Fibroblast of the aortic adventitia (primary cell): ENCODE measurements around the gene C14orf119. TPM values are rescaled to one million over a fixed set of nuclear protein-coding genes. Genes with fewer than 3 reads are reported as not detected.

Experiments used
- DNase-seq: peaks from one replicate; pipeline ENCODE4 v3.0.0-alpha.2; 2010; ENCODE audit warnings: low read depth
- H3K4me3 ChIP-seq: 2 replicates; pipeline ENCODE4 v1.5.1; 2011; ENCODE audit warnings: low read depth, mild to moderate bottlenecking, control low read depth, low read length, moderate library complexity
- total RNA-seq: library from RNA; depleted of rRNA; stranded (reverse); fragments of >200 nt; gene quantifications from 2 replicates; pipeline ENCODE4 v1.2.3, GENCODE V29; 2012; ENCODE audit warnings: low replicate concordance
- TF ChIP-seq, protein P1 (sequence below): IDR thresholded peaks from 2 replicates; pipeline ENCODE4 v1.5.1; 2011; ENCODE audit warnings: mild to moderate bottlenecking, low read length, control low read depth, inconsistent platforms; ENCODE audit not compliant: insufficient read depth

Gene C14orf119, protein sequence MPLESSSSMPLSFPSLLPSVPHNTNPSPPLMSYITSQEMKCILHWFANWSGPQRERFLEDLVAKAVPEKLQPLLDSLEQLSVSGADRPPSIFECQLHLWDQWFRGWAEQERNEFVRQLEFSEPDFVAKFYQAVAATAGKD
- 13.0 and 60.2 TPM in 2 replicates for total RNA-seq

DNA sequence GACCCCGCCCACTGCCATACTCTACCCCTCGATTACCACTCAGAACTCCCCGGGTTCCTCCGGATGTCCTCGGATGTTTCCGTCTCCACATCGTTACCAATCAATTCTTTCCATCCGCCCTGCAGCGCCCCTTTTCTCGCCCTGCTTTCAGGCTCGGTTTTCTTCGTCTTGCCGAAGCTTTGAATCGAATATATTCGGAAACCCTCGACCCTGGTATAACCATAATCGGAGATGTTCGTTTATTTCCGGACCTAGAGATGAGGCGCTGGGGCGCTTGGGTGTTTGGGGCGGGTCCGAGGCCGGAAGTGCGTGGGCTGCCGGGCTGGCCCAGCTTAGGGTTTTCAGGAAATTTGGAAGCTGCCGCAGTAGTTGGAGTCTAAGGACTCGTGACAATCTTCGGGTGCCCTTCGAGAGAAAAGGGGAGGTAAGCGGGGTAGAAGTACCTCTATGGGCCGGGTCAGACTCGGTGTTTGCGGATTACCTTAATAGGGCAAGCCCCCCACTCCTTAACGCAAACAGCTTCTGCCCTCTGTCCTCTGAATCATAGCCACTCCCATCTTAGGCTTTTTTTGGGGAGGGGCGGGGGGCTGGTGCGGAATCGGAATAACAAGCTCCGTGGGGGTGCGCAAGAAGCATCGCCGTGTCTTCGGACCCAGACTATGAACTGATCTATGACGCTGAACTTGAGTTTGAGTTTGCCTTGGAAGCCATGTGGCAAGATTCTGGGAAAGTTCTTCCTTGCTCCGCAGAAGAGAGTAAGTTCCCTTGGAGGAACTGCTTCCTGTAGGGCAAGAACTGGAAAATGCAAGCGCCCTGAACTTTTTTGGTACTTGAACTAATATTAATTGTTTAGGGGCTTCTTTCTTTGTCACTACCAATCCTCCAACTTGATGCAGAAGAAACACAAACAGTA, at the start of gene C14orf119:
C14orf119 (plus strand) TSS at position 310 of the 913 bp plus-strand sequence. CDS start 2,154 bp downstream, outside the sequence.
- TF ChIP-seq, protein P1, sequence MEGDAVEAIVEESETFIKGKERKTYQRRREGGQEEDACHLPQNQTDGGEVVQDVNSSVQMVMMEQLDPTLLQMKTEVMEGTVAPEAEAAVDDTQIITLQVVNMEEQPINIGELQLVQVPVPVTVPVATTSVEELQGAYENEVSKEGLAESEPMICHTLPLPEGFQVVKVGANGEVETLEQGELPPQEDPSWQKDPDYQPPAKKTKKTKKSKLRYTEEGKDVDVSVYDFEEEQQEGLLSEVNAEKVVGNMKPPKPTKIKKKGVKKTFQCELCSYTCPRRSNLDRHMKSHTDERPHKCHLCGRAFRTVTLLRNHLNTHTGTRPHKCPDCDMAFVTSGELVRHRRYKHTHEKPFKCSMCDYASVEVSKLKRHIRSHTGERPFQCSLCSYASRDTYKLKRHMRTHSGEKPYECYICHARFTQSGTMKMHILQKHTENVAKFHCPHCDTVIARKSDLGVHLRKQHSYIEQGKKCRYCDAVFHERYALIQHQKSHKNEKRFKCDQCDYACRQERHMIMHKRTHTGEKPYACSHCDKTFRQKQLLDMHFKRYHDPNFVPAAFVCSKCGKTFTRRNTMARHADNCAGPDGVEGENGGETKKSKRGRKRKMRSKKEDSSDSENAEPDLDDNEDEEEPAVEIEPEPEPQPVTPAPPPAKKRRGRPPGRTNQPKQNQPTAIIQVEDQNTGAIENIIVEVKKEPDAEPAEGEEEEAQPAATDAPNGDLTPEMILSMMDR = no peak
- DNase-seq = peak; percentile 100
- H3K4me3 ChIP-seq = peak within 1 kb of the TSS; percentile 99

DNA sequence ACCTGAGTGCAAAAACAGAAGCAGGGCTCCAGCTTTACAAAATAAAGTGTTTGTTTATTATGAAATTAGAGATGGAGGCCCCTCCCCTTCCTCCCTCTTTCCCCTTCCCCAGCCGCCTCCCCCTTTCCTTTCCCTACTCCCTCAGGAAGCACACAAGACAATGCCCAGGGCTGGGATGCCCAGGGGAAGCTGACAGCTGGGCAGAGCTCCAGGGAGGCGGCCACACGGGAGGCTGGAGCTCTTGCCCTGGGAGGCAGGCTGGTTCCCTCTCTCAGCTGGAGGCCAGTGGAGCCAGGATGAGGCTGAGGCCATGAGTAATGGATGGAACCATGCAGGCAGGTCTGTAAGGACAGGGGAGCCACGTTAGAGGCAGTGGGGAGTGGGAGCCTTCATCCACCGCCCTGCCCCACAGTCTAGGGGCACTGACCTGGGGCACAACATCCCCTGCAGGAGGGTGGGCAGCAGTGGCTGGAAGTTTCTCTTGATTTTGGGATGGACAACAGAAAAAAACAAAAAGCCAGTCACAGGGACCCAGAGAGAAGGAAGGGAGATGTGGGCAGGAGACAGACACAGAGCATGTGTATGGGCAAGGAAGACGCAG, 48.2 kb upstream of the C14orf119 start:
- DNase-seq = no peak
- TF ChIP-seq, protein P1 = no peak
- no peak overlapping the region for H3K4me3 ChIP-seq

DNA sequence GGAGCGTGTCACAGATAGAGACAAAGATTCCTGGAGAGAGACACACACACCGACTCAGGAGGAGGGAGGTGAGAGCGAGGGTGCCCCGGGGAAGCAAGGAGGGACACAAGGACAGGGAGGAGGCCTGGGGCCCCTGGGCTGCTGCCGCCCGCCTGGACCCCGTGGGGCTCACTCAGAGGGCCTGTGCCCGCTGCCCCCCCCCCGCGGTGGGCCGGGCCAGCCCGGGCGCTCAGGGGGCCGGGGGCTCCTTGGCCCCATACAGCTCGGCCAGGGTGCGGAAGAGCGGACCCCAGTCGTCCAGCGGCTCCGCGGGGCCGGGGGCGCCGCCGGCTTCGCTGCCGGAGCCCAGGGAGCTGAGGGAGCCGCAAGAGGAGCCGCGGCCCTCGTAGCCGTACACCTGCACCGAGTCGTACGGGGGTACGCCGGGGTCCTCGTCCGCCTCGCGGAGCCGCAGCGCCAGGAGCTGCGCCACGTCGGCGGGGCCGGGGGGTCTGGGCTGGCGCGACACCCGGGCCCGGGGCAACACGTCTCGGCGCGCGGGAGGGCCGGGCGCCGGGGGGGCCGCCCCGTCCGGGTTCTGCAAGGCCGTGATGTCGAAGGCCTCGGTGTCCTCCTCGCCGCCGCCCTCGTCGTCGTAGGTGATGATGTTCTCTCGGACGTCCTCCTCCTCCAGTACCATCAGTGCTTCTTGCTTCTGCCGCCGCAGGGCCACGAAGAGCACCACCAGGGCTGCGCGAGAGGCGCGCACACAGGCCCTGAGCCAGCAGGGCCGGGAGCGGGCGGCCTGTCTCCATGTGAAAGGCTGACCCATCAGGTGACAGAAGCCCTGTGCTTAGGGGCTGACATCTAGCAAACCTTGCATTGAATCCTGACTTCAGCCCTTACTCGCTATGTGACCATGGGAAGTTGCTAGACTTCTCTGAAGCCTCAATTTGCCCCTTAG, 47.3 kb upstream of the C14orf119 start:
- TF ChIP-seq, protein P1 = no peak
- no peak overlapping the region for H3K4me3 ChIP-seq
- no peak for DNase-seq

DNA sequence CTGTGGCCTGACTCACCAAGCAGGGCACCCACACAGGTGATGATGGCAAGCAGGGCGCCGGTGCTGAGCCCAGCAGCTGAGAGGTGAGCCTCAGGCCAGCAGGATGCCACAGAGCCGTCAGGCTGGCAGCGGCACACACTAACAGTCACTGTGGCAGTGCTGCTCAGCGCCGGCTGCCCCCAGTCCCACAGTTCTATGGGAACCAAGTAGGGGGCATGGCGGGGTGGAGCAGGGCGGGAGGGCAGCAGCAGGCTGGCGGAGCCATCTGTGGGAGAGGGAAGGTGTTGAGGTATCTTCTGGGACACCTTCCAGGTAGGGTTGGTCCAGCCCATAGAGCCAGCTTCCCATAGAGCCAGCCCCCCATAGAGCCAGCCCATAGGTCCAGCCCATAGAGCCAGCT, 46.3 kb upstream of the C14orf119 start:
- TF ChIP-seq, protein P1 = no peak
- H3K4me3 ChIP-seq = no peak overlapping the region
- DNase-seq = no peak

DNA sequence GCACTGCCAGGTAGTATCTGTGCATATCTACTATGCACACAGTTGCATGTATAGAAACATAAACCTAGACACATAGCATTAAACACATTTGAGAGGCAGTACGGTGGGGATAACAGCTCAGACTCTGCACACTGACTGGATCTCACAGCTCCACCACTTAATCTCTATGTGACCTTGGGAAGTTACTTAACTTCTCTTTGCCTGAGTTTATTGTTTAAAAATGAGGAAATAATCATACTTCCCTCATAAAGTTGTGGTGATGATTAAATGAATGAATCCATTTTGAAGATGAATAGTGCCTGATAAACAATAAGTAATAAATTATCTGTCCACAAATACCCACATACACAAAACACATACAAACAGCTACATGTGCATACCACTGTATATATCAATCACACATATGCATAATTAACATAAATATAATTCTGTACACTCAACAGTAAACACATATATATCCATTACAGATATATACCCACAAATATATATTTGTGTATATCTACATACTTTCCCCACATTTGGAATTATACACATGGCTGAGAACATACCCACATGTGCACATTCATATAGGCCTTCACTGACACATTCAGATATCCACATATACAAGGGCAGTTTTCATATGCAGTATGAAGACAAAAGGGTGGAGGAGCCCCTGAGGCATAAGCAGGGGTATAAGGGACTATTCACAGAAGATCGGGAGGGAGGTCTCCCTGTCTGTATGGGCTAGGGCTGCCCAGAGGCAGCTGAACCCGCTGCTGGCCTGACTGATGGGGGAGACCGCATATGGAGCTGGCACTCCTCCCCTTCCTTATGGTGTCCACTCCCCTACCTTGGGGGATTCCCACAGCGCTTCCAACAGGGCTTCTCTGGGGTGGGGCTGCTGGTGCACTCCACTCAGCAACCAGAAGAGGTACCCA, 43.9 kb upstream of the C14orf119 start:
- no peak overlapping the region for H3K4me3 ChIP-seq
- DNase-seq = no peak
- TF ChIP-seq, protein P1 = no peak
